Heart left ventricle (tissue), 16 donors: ENCODE results near the gene CD28. TPM values are rescaled to one million over a fixed set of nuclear protein-coding genes. Genes with fewer than 3 reads are reported as not detected.
A peak's percentile ranks its signal among the peaks of the same experiment; 100 is the strongest.

Experiments used
- ATAC-seq, 4 donors: fragments of 200-7000 bp; cut with Tn5 transposase; one replicate each; pipeline ENCODE4 v1.9.1; 2020 to 2022; ENCODE audit warnings: moderate library complexity in 4 of 4, mild to moderate bottlenecking in 3 of 4, moderate number of reproducible peaks in 1 of 4
- DNase-seq, 5 donors: peaks; one replicate each; pipeline ENCODE4 v3.0.0-alpha.2; 2020
- H3K27ac ChIP-seq, 12 donors: fragments of 200-600 bp; sonication (generic) in 4 of 12; one replicate each; pipeline versions ENCODE4 v1.5.0 to v1.8.0; 2016 to 2022; ENCODE audit warnings: mild to moderate bottlenecking in 2 of 12
- H3K27me3 ChIP-seq, 9 donors: fragments of 200-600 bp; sonication (generic) in 2 of 9; one replicate each; pipeline versions ENCODE4 v1.5.1 to v1.8.0; 2016 to 2022; ENCODE audit warnings: mild to moderate bottlenecking in 3 of 9
- H3K36me3 ChIP-seq, 9 donors: fragments of 200-600 bp; sonication (generic) in 2 of 9; one replicate each; pipeline versions ENCODE4 v1.5.0 to v1.8.0; 2018 to 2022; ENCODE audit warnings: mild to moderate bottlenecking in 2 of 9
- H3K4me1 ChIP-seq, 12 donors: fragments of 200-600 bp; sonication (generic) in 4 of 12; one replicate each; pipeline versions ENCODE4 v1.5.0 to v1.8.0; 2016 to 2022; ENCODE audit warnings: mild to moderate bottlenecking in 3 of 12
- H3K4me3 ChIP-seq, 12 donors: fragments of 200-600 bp; sonication (generic) in 4 of 12; one replicate each; pipeline versions ENCODE4 v1.5.0 to v1.8.0; 2017 to 2022; ENCODE audit warnings: mild to moderate bottlenecking in 9 of 12, moderate library complexity in 4 of 12
- H3K9me3 ChIP-seq, 12 donors: fragments of 200-600 bp; sonication (generic) in 4 of 12; one replicate each; pipeline versions ENCODE4 v1.5.0 to v1.8.0; 2016 to 2022; ENCODE audit warnings: mild to moderate bottlenecking in 1 of 12
- CTCF ChIP-seq, 12 donors: fragments of 200-600 bp; sonication (generic) in 4 of 12; IDR thresholded peaks; one replicate each; pipeline versions ENCODE4 v1.5.0 to v1.8.0; 2018 to 2022; ENCODE audit warnings: antibody characterized with exemption in 12 of 12, mild to moderate bottlenecking in 5 of 12
- POLR2A ChIP-seq, 2 donors: fragments of 450-650 bp; IDR thresholded peaks; one replicate each; pipeline ENCODE4 v1.6.1; 2017; ENCODE audit warnings: antibody characterized with exemption in 2 of 2, mild to moderate bottlenecking in 2 of 2, moderate library complexity in 2 of 2
- WGBS, 4 donors: extraction: QIAGEN DNeasy Blood & Tissue Kit in 2 of 4; methylation state at CpG; one replicate each; pipeline versions ENCODE4 v1.1.5 to v1.1.7; 2013 to 2018; 5-methylcytosine and 5-hydroxymethylcytosine counted together
- intact Hi-C, 10 donors: fragments of 100-400 bp; cut with DNase I; formaldehyde crosslinking; loops; one replicate each; pipeline versions ENCODE4 v1.11.1 to v1.14.2; 2022
- polyA plus RNA-seq, 2 donors: library from polyadenylated mRNA; stranded (reverse); fragments of 200-250 nt; gene quantifications; one replicate each; pipeline ENCODE4 v1.2.3, GENCODE V29; 2013
- total RNA-seq, 9 donors: library from RNA; depleted of rRNA in 2 of 9; stranded (reverse); fragments of >200 nt in 2 of 9; fragmentation: NEBNext Ultra II Directional in 3 of 9; extraction: Animal tissue kit (Norgen Biotek cat#: 25700) in 3 of 9; gene quantifications; one replicate each; pipeline versions ENCODE4 v1.1.0 to v1.2.4, GENCODE V29; 2016 to 2023
- donor health status: ischemic (EF 13 %, LVEDD 7.1; RV severe dilation, severe dysfunction).
- donor health status: healthy with polysubstance abuse.
- donor health status: DM: no; HTN: yes; CAD: no.
- donor health status: DM: no; HTN: no; CAD: no.
- donor health status: ischemic (EF 25% LVEDD 6.9; RV normal size, moderate dysfunction).
- donor health status: ischemic (EF 25% LVEDD 5.7; RV mildly dilated, moderate dysfunction).
- donor health status: healthy.
- donor health status: DM: yes; HTN: yes; CAD: no.
- donor health status: ischemic (EF 35%, LVEDD 5.7; RV mildly dilated, moderate dysfunction).
- donor health status: nonischemic (EF 11% LVEDD 7.7; RV severe dilation, severe dysfunction).
- donor health status: DM: yes; HTN: yes; CAD: no.
- donor health status: PGD.
- donor health status: ischemic (EF 29% LVEDD 5.4; RV normal size, mild dysfunction).
- donor health status: nonischemic (EF 23%, LVEDD 6.1; RV moderate dilation, normal function).

The CD28 gene
- total and polyA plus RNA-seq, 11 donors: 0.08 to 11.2 (median 0.81) TPM

- TF ChIP-seq CTCF (IDR thresholded peaks at IDR 0.05) (no peak), POLR2A (IDR thresholded peaks at IDR 0.05) (no peak)
- intact Hi-C loops: no loop called here
- WGBS, 4 donors: 74 to 82% (median 77%) methylated on average over 3 of the region's 3 CpGs
Measured at GRCh38 chr2:203672856-203673255, 33.6 kb upstream of the CD28 start.

GRCh38 chr2:203673933-203674332 lies 32.5 kb upstream of the CD28 start:
- no peak for TF ChIP-seq POLR2A (IDR thresholded peaks at IDR 0.05)
- no peak for TF ChIP-seq CTCF (IDR thresholded peaks at IDR 0.05)
- Histone ChIP-seq H3K36me3 (no peaks in the 10 kb centered on the region), H3K27ac (peak overlapping the region in 8 of 12 donors; percentile 17 to 60 (median 34)), H3K27me3 (no peaks in the 10 kb centered on the region), H3K4me1 (peaks cover 0 to 23% (median 7%) of the 10 kb centered on the region in 12 donors), H3K9me3 (peaks cover 0 to 6% (median 0%) of the 10 kb centered on the region in 12 donors), H3K4me3 (no peak overlapping the region)
- peak in 2 of 4 donors; percentile 59 to 60 for ATAC-seq
- no peak for DNase-seq
- intact Hi-C loops: no loop called here
- 67 to 100% (median 82%) methylated on average over 1 of the region's 1 CpG for WGBS, 4 donors

More at GRCh38 chr2:203672856-203673255, 33.6 kb upstream of the CD28 start:
- Histone ChIP-seq H3K4me1 (peaks cover 0 to 23% (median 7%) of the 10 kb centered on the region in 12 donors), H3K36me3 (no peaks in the 10 kb centered on the region), H3K4me3 (no peak overlapping the region), H3K9me3 (peaks cover 0 to 6% (median 0%) of the 10 kb centered on the region in 12 donors), H3K27me3 (no peaks in the 10 kb centered on the region), H3K27ac (no peak overlapping the region)
- ATAC-seq: no peak
- no peak for DNase-seq

GRCh38 chr2:203675086-203675485 lies 31.4 kb upstream of the CD28 start:
- Histone ChIP-seq H3K9me3 (peaks cover 0 to 6% (median 0%) of the 10 kb centered on the region in 12 donors), H3K36me3 (no peaks in the 10 kb centered on the region), H3K27me3 (no peaks in the 10 kb centered on the region), H3K4me1 (peaks cover 0 to 23% (median 7%) of the 10 kb centered on the region in 12 donors), H3K27ac (peak overlapping the region in 1 of 12 donors; percentile 56), H3K4me3 (no peak overlapping the region)
- intact Hi-C loops: no loop called here
- 85 to 92% (median 91%) methylated on average over 3 of the region's 3 CpGs for WGBS, 4 donors
- ATAC-seq (no peak), DNase-seq (no peak)
- TF ChIP-seq CTCF (IDR thresholded peaks at IDR 0.05) (no peak), POLR2A (IDR thresholded peaks at IDR 0.05) (no peak)

GRCh38 chr2:203678971-203679370 lies 27.5 kb upstream of the CD28 start:
- Histone ChIP-seq H3K36me3 (no peaks in the 10 kb centered on the region), H3K9me3 (no peaks in the 10 kb centered on the region), H3K4me3 (no peak overlapping the region), H3K27me3 (no peaks in the 10 kb centered on the region), H3K4me1 (peaks cover 7 to 57% (median 38%) of the 10 kb centered on the region in 12 donors), H3K27ac (no peak overlapping the region)
- intact Hi-C loops: no loop called here
- no peak for DNase-seq
- TF ChIP-seq CTCF (IDR thresholded peaks at IDR 0.05): no peak
- 88 to 97% (median 93%) methylated on average over 3 of the region's 3 CpGs for WGBS, 4 donors
- ATAC-seq: no peak
